GM18867 (cell line): ENCODE results near the gene RABL3.
"Not testable (repeated sequence)": the region's sequence is repeated elsewhere in the genome, so short reads cannot be mapped to it uniquely, and the experiment has no call there.

Experiments
- ATAC-seq: cut with Tn5 transposase; IDR thresholded peaks from one replicate; pipeline ENCODE4 v1.9.1; 2021; ENCODE audit warnings: mild to moderate bottlenecking, moderate library complexity; ENCODE audit not compliant: unreplicated experiment

The RABL3 gene

DNA sequence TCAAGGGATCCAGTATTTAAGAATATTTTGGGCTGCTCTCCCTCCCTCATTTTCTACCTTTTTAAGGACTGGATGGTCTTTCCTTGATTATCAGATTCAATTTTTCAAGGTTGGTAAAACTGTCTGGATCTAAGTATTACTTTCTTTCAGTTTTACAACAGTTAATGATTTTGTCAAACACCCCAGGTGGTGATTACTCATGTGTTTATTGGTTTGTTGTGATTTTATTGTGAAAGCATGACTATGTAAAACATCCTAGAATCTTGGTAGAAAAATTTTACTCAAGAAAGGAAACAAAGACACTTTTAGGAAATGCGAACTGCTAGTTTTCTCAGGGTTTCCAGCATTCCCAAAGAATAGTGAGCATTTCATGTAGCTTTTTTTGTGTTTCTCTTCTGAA lies 7.5 kb upstream of the RABL3 start:
- peak; percentile 53 for ATAC-seq

DNA sequence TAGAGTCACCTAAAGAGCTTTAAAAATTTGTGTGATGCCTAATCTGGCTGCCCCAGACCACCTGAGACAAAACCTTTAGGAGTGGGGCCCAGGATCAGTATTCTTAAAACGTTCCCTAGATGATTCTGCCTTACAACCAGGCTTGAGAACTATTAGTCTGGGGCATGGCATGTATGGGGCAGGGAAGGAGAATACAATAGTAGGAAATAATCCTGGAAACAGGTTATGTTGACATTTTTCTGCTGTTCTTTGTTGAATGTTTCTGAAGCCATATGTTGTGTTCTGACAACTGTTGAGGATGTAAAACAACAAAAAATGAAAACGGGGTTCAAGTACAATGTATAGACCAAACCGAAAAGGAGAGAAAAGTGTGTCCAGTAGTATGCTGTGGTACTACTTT lies 3.1 kb upstream of the RABL3 start:
- ATAC-seq, result no peak

DNA sequence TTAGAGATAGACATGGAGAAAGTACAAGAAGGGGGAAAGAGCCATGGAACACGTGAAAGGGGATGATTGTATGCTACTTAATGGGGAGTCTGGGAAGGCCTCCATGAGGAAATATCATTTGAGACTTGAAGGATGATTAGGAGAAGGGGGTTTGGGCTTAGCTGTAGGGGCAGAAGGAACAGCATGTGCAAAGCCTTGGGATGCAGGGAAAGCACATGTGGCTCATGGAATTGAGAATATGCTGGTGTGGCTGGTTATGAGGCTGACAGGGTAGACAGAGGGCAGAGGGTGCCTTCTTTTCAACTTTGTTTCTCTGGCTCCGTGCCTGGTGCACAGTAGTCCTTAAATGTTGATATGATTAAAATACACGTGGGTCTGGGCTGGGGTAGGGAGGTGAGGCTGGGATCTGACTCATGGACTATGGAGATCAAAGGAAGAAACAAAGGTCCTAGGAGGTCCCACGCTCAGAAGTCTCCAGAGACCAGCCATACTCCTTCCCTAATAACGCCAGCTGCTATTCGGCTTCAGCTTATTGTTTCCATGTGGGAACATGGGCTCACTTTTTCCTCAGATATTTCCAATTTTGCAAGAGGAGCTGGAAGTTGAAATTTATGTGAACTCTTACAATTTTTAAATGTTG lies 1.4 kb upstream of the RABL3 start:
- ATAC-seq, result no peak

DNA sequence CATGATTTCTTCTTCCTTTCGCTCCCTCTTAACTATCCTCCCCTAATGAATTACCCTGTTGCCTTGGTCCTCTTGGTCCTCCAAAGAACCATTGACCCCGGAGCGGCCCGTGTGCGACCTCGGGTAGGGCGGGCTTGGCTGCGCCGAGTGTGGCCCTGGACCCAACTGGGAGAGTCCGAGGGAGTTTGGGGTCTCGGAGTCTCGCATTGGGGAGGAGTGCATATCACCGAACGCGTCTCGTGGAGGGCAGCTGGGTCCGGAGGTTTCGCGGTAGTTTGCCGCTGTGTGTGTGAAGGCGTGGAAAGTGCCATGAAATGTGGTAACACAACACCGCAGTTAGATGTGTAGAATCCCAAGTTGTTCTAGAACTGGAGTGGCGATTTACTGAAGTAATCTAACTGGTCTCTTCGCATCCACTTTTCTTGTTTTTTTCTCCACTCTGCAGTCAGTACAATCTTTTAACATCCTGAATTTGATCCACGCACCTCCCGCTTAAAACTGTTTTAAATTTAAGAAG lies 591 bp upstream of the RABL3 start:
- ATAC-seq, result peak; percentile 21

DNA sequence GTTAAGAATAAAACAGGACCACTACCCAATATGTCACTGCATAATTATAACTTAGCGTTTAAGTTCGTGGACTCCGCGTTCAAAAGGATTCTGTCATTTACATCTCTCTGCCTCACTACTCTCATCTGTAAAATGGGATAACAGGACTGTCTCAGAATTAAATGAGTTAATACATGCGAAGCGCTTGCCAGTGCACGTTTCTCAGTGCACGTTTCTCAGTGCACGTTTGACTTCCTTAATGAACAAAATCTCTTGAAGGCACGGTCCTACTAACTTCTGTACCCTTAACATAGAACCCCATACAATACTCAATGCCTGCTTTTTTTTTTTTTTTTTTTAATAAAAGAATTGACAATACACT lies 499 bp downstream of the RABL3 start:
- peak; percentile 28 for ATAC-seq

DNA sequence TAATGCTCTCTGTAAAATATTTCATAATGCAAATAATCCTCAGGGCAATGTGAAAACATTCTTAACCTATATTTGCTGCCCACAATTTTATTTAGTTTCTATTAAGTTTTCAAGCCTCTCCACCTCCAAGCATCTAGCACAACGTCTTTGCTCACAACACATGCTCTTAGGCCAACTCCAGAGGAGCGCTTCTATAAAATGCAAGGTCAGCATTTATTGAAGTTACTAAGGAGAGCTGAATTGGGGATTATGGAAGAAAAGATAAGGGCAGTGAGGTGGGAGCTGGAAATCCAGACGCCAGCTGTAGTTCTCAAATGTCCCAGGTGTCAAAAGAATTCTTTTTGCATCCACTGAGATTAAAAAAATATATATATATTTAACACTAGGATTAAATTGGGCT lies 996 bp downstream of the RABL3 start:
- no peak for ATAC-seq

DNA sequence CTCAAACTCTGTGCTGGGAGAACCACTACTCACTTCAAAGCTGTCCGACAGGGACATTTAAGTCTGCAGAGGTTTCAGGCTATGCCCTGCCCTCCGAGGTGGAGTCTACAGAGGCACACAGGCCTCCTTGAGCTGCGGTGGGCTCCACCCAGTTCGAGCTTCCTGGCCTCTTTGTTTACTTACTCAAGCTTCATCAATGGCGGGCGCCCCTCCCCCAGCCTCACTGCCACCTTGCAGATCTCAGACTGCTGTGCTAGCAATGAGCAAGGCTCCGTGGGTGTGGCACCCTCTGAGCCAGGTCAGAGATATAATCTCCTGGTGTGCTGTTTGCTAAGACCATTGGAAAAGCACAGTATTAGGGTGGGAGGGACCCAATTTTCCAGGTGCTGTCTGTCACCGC lies 4.3 kb downstream of the RABL3 start:
- not testable (repeated sequence) for ATAC-seq

DNA sequence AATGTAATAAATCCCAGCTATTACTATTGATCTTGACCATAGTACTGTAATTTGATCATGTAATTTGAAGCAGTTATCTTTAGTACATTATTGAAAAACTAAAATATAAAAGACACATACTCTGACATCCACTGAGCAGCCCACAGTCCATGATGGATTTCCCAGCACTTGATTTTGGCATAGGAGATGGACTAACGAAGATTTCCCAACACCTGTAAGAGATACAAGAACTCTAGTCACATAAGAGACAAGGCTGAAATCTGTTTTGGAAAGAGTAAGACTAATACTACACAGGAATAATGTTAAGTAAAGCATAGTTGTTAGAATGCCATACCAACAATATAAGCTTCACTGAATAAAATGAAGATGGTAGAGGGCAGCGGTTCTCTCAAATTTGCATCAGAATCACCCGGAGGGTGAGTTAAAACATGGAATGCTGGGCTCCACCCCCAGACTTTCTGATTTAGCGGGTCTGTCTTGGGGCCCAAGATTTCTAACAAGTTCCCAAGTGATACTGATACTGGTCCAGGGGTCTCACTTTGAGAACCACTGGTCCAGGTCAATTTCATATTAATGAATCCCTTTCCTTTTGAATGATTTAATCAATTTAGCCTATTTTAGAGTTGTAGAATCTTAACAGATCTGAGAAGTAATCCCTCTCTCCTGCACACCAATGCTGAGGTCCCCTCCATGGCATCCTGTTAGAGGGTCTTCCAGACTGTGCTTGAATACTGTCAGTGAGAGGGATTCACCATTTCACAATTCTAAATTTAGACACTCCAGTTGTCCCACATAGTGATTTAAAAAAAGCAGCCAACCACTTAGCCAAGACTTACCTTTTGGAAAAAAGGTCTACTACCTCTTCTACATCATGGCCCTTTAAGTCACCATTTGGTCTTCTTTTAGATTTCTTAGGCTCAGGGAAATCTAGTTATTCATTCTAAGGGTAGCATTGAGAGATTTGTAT lies 11.5 kb downstream of the RABL3 start:
- no peak for ATAC-seq

DNA sequence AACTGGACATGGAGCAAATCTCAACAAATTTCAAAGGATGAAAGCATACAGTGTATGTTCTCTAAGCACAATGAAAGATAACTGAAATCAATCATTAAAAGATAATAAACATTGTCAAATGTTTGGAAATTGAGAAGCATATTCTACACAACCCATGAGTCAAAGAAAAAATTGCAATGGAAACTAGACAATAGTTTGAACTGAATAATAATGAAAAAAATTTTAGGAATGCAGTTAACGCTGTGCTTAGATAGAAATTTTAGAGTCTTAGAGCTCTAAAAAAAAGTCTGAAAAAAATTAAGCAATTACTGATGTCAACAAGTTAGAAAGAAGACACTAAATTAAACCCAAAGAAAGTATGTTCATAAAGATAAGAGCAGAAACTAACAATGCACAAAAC lies 15.5 kb downstream of the RABL3 start:
- no peak for ATAC-seq

DNA sequence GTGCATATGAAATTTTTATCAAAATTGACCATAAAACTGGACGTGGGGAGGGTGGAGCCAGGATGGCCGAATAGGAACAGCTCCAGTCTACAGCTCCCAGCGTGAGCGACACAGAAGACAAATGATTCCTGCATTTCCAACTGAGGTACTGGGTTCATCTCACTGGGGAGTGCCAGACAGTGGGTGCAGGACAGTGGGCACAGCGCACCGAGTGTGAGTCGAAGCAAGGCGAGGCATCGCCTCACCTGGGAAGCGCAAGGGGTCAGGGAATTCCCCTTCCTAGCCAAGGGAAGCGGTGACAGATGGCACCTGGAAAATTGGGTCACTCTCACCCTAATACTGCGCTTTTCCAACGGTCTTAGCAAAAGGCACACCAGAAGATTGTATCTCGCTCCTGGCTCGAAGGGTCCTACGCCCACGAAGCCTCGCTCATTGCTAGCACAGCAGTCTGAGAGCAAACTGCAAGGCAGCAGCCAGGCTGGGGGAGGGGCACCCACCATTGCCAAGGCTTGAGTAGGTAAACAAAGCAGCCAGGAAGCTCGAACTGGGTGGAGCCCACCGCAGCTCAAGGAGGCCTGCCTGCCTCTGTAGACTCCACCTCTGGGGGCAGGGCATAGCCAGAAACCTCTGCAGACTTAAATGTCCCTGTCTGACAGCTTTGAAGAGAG lies 23.0 kb downstream of the RABL3 start:
- not testable (repeated sequence) for ATAC-seq

DNA sequence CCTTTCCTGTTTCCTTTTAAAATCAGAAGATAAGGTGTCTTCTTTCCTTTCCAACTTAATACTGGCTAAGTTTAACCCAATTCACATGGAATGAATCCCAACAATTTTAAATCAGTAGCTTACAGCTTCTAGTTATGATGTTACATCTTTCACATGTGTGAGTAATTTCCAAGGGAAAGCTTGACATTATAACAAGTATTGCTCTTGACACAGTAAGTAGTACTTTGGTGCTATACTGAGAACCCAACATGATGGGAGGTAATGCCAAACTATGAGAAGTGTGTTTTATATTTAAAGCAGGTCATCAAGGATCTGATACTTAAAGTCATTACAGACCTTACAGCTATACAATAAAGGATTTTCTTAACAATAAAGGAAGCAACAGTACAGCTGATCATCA lies 29.1 kb downstream of the RABL3 start:
- ATAC-seq, result no peak

DNA sequence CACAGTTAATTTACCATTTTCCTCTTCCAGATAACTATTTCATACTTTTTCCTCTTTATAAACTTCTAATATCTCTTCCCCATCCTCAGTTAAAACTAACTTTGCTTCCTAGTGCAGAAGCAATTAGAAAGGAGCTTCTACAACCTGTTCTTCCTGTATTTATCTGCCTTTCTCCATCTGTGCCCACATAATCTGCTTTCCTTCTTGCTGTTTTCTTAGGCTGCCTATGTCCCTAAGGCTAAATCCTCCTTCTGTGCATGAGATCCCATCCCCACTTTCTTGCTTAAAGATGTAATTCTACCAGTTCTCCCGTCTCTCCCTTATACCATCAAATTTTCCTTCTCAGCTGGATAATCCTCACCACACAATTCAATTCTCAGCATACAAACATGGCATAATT lies 31.9 kb downstream of the RABL3 start:
- ATAC-seq, result no peak

DNA sequence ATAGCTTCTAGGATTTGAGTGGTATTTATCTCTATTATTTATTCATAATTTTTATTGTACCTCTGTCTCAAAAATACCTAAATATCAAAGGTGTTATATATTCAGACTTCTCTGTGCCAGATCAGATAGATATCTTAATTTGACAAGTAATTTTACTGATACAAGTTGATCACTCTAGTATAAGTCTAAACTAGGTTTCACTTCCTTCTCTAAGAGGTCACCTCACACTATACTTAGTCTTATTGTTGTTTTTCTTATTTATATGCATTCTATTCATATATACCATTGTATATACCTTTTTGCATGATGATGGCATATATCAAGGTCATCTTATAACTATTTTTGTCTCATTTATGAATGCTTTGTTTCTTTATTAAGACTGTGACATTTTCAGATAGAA lies 33.9 kb downstream of the RABL3 start:
- peak; percentile 76 for ATAC-seq

DNA sequence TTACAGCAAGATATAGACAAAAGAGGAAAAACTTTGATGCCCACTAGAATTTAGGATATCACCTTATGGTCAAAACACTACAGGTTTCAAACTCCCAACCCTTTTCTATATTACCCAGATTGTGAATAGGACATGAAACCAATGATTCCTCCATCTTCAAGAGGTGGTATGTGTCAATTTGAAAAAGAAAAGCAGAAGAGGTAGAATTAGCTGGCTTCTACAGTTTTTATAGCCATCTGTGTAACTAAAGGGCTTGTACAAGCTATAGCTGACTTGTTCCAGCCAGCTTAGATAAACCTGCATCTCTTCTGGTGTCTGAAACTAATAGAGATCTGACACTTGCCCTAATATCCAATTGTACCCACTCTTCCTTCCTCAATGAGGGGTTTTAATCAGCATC lies 35.4 kb downstream of the RABL3 start:
- ATAC-seq, result no peak

DNA sequence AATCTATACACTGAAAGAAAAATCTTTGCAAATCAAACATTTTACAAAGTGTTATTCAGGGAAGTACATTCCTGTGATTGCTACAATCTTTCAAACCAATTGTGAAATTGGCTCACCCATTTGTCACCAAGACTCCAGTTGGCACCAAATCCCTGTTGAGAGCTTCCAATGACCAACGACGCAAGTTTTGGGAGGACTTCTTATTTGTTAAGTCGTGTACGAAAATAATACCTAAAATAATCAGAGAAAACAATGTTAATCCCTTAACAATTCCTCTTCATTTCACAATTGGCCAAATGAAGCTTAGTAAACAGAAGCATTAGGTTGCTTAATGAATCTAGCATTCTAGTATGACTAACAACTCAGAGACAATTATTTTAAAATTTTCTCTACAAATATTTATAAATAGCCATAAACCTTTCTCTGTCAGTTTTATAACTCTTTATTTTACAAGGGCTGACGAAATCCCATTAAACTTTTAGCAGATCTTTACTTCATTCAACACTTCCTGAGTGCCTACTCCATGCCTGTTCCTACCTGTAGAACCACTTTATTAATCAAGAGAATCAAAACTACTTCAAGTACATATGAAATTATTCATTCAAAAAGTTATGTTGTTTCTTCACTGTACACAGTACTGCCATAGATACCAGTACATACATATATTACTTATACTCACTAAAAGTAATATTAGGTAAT lies 36.3 kb downstream of the RABL3 start:
- ATAC-seq, result no peak

DNA sequence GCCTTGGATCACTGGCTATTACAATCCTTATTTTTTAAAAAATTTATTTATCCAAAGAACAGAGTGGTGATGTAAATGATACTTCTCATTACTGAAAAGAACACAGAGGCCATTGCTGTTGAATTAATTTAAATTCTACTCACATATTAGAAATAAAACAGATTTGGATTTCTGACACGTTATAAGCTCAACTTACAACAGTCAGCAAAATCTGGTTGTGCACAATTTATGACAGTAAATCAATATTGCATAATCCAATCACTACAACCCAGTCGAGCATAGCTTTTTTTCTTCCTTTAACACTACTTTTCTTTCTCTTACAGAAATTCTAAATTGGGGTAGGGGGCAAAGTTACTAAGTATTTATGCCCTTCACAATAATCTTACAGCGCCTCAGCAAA lies 43.0 kb downstream of the RABL3 start:
- ATAC-seq, result no peak

DNA sequence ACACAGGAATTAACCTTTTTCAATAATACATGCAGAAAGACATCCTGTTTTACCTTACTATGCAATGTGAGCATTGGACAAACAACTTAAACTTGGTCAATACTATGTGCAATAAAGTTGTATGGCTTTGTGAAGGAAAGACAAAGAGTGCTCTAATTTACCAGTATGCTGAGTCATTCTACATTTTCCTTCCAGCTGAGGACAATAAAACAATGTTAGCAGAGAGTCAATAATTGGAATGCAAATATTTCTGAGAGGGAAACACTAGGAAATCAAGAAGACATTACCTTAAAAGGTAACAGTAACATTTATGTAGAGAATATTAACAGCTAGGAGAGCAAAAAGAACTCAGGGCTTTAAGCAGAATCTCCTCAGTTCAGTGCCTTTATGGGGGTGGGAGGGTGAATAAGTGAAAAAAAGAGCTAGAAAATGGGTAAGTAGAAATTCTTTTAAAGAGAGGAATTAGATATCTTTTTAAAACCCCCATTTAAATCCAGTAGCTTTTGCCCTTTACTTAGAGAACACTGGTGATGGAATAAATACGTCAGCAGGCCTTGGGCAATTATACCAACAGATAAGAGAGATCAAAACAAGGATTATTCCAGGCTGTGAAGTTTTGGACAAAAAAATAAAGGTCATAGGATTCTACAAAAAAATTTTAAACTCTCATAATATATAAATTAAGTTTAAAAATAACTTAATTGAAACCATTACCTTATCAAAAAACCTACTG lies 48.7 kb downstream of the RABL3 start:
- ATAC-seq, result no peak

DNA sequence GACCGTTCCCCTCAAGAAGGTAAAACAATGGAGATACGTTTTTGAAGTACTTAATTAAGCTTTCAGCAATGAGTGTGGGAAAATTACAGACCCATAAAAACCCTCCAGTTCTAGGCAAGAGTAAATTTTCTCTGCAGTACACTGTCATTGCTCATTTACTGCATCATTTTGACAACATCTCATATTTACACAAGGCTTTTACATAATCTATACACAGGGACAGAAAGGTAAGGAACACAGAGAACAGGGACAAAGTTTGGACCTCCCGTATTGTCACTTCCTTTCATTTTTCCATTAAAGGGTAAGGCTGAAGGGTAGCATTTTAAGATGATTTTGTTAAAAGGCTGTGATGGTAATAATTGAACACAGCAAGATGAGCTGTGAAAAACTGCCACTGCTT lies 52.9 kb downstream of the RABL3 start:
- no peak for ATAC-seq

DNA sequence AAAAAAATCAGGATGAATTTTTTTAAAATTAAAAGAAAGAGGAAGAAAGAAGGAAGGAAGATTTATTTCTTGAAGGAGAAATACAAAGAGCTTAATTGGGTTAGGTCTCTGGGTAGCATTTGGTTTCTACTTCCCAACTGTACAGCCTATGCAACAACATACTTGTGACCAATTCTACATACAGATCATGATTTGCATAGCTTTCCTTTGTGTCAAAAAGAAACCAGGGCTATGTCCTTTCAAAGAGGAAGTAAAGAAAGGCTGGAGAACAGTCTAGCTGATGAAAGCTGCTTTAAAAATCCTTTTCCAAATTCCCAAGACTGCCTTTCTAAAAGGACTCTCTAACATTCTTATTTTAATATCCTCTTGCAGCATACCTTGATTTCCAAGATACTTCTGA lies 54.2 kb downstream of the RABL3 start:
- ATAC-seq, result peak; percentile 99

DNA sequence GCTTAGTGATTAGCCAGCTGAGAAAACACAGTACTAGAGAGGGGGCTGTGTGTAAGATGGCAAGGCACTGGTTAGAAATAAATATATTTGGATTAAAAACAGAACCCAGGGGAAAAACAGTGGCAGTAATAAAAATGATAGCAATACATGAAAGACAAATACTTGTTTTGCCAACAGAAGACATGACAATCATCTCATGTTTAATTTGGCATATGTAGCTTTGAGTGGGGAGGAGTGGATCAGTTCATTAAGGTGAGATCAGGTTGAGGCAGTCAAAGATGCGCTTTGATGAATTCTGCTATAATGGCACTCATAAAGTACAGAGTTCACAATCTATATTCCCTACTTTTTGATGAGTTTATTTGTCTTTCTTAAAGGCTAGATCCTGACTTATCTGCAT lies 56.9 kb downstream of the RABL3 start:
- no peak for ATAC-seq
